Testis (tissue), 3 donors: Measurements from ENCODE around the gene FLT1. TPM values are rescaled to one million over a fixed set of nuclear protein-coding genes. Genes with fewer than 3 reads are reported as not detected.

Experiments
- DNase-seq: peaks from one replicate; pipeline ENCODE4 v3.0.0-alpha.2; 2019
- H3K27ac ChIP-seq, 2 donors: fragments of 200-600 bp; sonication (generic); one replicate each; pipeline ENCODE4 v1.5.1; 2019
- H3K27me3 ChIP-seq: fragments of 200-600 bp; sonication (generic); one replicate; pipeline ENCODE4 v1.5.1; 2019
- H3K36me3 ChIP-seq: fragments of 200-600 bp; sonication (generic); one replicate; pipeline ENCODE4 v1.5.1; 2017; ENCODE audit warnings: low read depth; ENCODE audit errors: missing control alignments
- H3K4me1 ChIP-seq: fragments of 200-600 bp; sonication (generic); one replicate; pipeline ENCODE4 v1.5.1; 2019
- H3K4me3 ChIP-seq, 2 donors: fragments of 200-600 bp; sonication (generic); one replicate each; pipeline ENCODE4 v1.5.1; 2017 to 2019
- H3K9me3 ChIP-seq: fragments of 200-600 bp; sonication (generic); one replicate; pipeline ENCODE4 v1.5.1; 2017
- POLR2A ChIP-seq: fragments of 450-650 bp; IDR thresholded peaks from one replicate; pipeline ENCODE4 v1.6.1; 2017; ENCODE audit warnings: antibody characterized with exemption, mild to moderate bottlenecking, moderate library complexity
- WGBS, 2 donors: methylation state at CpG; one replicate each; pipeline ENCODE4 v1.1.5; 2018; 5-methylcytosine and 5-hydroxymethylcytosine counted together
- intact Hi-C: fragments of 100-400 bp; cut with DNase I; formaldehyde crosslinking; loops from one replicate; pipeline ENCODE4 v1.15.1; 2023; ENCODE audit warnings: low total_unique reads
- polyA plus RNA-seq: library from polyadenylated mRNA; stranded (reverse); fragments of 350-450 nt; fragmentation: Illumina TruSeq; extraction: RNeasy Lipid Tissue Mini Kit (QIAGEN cat#74804); gene quantifications from one replicate; pipeline ENCODE4 v1.2.3, GENCODE V29; 2014; ENCODE audit warnings: low read depth, low replicate concordance; ENCODE audit not compliant: insufficient read depth
- total RNA-seq, 2 donors: library from RNA; depleted of rRNA; stranded (reverse); fragments of >200 nt; gene quantifications; one replicate each; pipeline ENCODE4 v1.2.3, GENCODE V29; 2016
- TF ChIP-seq, protein P1 (sequence below), 3 experiments: fragments of 450-650 bp in 2 of 3; fragments of 200-600 bp in 1 of 3; sonication (generic) in 1 of 3; IDR thresholded peaks; one replicate each; pipeline ENCODE4 v1.5.1; 2016 to 2019; ENCODE audit warnings: antibody characterized with exemption in 3 of 3, mild to moderate bottlenecking in 2 of 3, moderate library complexity in 1 of 3

The FLT1 gene
- total and polyA plus RNA-seq, 3 donors from 2014 or later: 26.6 to 48.1 (median 47.4) TPM

DNA sequence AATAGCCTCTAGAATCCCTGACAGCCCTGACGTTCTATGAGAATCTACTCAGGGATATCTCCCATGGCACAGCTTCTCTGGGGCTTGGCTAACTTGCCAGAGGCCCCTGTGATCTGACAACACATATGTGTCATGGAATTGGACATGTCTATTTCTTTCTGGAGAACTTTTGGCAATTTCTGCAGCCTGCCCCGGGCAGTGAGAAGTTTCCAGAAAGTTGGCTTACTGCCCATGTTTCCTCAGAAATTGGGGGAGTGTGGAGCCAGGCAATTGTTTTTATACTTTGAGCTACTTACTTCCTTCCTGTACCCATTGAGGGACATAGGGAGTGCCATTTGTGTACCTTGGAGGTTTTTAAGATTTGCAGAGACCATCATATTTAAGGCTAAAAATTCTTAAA, 98.9 kb downstream of the FLT1 start:
- H3K4me3 ChIP-seq: no peak overlapping the region
- no peak for DNase-seq
- TF ChIP-seq, protein P1, sequence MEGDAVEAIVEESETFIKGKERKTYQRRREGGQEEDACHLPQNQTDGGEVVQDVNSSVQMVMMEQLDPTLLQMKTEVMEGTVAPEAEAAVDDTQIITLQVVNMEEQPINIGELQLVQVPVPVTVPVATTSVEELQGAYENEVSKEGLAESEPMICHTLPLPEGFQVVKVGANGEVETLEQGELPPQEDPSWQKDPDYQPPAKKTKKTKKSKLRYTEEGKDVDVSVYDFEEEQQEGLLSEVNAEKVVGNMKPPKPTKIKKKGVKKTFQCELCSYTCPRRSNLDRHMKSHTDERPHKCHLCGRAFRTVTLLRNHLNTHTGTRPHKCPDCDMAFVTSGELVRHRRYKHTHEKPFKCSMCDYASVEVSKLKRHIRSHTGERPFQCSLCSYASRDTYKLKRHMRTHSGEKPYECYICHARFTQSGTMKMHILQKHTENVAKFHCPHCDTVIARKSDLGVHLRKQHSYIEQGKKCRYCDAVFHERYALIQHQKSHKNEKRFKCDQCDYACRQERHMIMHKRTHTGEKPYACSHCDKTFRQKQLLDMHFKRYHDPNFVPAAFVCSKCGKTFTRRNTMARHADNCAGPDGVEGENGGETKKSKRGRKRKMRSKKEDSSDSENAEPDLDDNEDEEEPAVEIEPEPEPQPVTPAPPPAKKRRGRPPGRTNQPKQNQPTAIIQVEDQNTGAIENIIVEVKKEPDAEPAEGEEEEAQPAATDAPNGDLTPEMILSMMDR (IDR thresholded peaks at IDR 0.05): no peak
- no peak for TF ChIP-seq POLR2A
- H3K36me3 ChIP-seq: no peaks in the 10 kb centered on the region
- no peaks in the 10 kb centered on the region for H3K4me1 ChIP-seq
- WGBS, 2 donors: 37 to 39% methylated on average over 2 of the region's 2 CpGs
- no peaks in the 10 kb centered on the region for H3K27me3 ChIP-seq
- intact Hi-C loops: no loop called here
- no peak overlapping the region for H3K27ac ChIP-seq
- no peaks in the 10 kb centered on the region for H3K9me3 ChIP-seq

DNA sequence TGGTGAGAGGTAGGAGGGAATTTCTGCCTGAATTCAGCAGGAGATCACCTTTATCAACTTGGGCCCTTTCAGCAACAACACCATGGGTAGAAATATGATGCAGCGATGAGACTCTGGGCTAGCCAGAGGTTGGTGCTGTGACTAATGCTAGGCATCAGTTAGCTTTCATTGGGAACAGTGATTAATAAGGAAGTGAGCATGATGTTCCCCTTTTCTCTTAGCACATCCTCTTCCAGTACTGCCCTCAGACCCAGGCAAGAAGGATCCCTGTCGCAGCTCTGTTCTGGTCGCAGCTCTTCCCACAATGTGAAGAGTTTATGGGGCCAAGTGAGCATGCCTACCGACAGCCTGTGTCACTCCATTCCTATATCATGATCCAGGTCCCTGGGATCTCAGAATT, 100.5 kb downstream of the FLT1 start:
- 73 to 85% methylated on average over 4 of the region's 4 CpGs for WGBS, 2 donors
- Histone ChIP-seq H3K9me3 (no peaks in the 10 kb centered on the region), H3K27ac (no peak overlapping the region), H3K4me1 (no peaks in the 10 kb centered on the region), H3K27me3 (no peaks in the 10 kb centered on the region), H3K36me3 (no peaks in the 10 kb centered on the region), H3K4me3 (no peak overlapping the region)
- intact Hi-C loops: no loop called here
- no peak for DNase-seq
- no peak for TF ChIP-seq POLR2A
- TF ChIP-seq, protein P1 (IDR thresholded peaks at IDR 0.05): no peak

DNA sequence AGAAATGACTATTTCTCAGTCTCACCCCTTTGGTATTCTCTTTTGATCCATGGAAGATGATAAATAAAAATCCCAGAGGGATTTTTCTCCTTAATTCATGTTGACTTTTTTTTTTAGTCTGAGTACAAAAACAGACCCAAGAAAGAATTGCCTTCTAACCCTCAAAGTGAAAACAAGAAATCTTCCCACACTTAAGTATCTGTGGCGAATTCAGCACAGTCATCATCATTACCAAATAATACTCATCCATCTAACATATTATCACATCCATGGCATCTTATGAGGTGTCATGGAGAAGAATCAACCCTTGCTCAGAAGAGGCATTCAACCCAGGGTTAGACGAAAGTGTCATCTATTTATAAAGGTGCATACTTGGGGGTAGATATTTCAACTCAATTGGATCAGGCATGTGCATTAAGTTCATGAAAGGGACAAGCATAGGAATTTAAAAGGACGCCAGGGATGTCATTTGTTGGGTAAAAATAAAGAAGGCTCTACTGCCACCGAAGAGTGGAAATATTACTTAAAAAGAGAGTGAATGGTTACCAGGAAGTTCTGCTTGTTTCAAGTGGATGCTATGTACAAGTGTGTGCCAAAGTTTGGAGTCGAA, 101.9 kb downstream of the FLT1 start:
- H3K4me1 ChIP-seq: no peaks in the 10 kb centered on the region
- WGBS, 2 donors: 90 to 95% methylated on average over 5 of the region's 5 CpGs
- H3K36me3 ChIP-seq: no peaks in the 10 kb centered on the region
- no peaks in the 10 kb centered on the region for H3K27me3 ChIP-seq
- H3K4me3 ChIP-seq: no peak overlapping the region
- TF ChIP-seq POLR2A: no peak
- TF ChIP-seq, protein P1 (IDR thresholded peaks at IDR 0.05): no peak
- H3K27ac ChIP-seq: no peak overlapping the region
- intact Hi-C loops: no loop called here
- H3K9me3 ChIP-seq: no peaks in the 10 kb centered on the region
- DNase-seq: no peak

DNA sequence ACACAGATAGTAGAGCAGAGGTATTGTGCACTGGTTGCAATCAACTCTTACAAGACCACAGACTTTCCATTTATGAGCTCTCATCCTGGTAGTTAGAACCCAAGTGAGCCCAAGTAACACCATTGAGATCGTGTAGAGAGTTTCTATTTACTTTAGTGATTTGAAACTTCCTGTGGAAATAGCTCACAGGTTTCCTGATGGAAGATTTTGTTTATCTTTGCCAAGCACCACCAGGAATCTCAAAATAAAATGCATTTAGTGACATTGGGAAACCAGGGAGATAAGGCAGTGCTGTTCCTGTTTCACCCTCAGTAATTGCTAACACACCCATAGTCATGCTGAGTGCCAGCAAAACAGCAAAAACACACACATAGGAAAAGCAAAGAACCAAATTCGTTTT, 102.5 kb downstream of the FLT1 start:
- DNase-seq: no peak
- intact Hi-C loops: no loop called here
- Histone ChIP-seq H3K4me3 (no peak overlapping the region), H3K36me3 (no peaks in the 10 kb centered on the region), H3K27ac (no peak overlapping the region), H3K9me3 (no peaks in the 10 kb centered on the region), H3K4me1 (no peaks in the 10 kb centered on the region), H3K27me3 (no peaks in the 10 kb centered on the region)
- WGBS, 2 donors: 47 to 63% methylated on average over 2 of the region's 2 CpGs
- TF ChIP-seq POLR2A: no peak
- TF ChIP-seq, protein P1 (IDR thresholded peaks at IDR 0.05): no peak
